Activated naive CD4-positive, alpha-beta T cell treated with anti-CD3 and anti-CD28 coated beads, Interleukin-2, amount 50 U/mL, for 72 hours (primary cell): ENCODE measurements around the gene CLN5. TPM values are rescaled to one million over a fixed set of nuclear protein-coding genes. Genes with fewer than 3 reads are reported as not detected.
A peak's percentile ranks its signal among the peaks of the same experiment; 100 is the strongest.
"Not testable (repeated sequence)": the region's sequence is repeated elsewhere in the genome, so short reads cannot be mapped to it uniquely, and the experiment has no call there.

Experiments used
- ATAC-seq, 2 donors: fragments of 150-1000 bp; cut with Tn5 transposase; 2 replicates each; pipeline ENCODE4 v1.10.0; 2021; ENCODE audit warnings: mild to moderate bottlenecking in 2 of 2, moderate library complexity in 2 of 2
- DNase-seq, 2 donors: peaks; one replicate each; pipeline ENCODE4 v3.0.0; 2021 to 2022; ENCODE audit warnings: low spot score in 2 of 2
- H3K27ac Mint-ChIP-seq, 2 donors: one replicate each; pipeline ENCODE4 v1.8.0; 2022; ENCODE audit warnings: mild to moderate bottlenecking in 2 of 2, mixed read lengths in 2 of 2
- H3K36me3 Mint-ChIP-seq, 2 donors: one replicate each; pipeline ENCODE4 v1.8.0; 2022; ENCODE audit warnings: mixed read lengths in 2 of 2
- H3K9me3 Mint-ChIP-seq, 2 donors: one replicate each; pipeline ENCODE4 v1.8.0; 2022; ENCODE audit warnings: mixed read lengths in 2 of 2
- total RNA-seq, 2 donors: library from RNA; stranded (reverse); gene quantifications; one replicate each; pipeline ENCODE4 v1.2.3, GENCODE V29; 2022

Gene CLN5
- 10 to 100 TPM in 1 of 2 donors, 1 to 10 TPM in 1; 9.6 to 12.5 TPM for total RNA-seq

DNA sequence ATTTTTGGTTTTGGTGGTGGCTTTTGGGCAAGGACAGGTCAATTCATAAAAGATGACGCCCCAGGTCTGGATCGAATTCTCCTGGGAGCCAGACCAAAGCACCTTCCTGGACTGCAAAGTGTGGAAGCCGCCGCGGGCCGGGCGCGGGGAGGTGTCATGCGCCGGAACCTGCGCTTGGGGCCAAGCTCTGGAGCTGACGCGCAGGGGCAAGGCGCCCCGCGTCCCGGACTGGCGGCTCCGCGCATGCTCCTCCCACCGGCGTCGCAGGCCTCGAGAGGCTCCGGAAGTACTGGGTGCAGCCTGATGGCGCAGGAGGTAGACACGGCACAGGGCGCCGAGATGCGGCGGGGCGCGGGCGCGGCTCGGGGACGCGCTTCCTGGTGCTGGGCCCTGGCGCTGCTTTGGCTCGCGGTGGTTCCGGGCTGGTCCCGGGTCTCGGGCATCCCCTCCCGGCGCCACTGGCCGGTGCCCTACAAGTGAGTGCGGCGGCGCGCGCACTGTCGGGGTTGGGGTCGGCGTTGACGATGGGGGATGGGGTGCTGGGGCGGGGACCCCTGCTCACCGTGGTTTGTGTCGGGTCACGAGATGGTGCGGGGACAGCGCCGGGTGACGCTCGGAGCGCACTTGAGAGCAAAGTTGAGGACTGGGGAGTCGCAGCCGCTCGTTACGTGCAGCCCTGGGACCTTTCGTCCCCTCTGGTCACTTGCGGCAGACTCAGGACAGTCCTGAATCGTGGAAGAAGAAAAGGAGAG, at the start of gene CLN5:
Gene CLN5, plus strand, starts transcription at position 286 of the 752 bp plus-strand sequence. Its CDS starts 18 bp downstream, at position 304.
- ATAC-seq (peak; percentile 90 to 95), DNase-seq (peak; percentile 93 to 96)
- Mint-ChIP-seq H3K36me3 (peaks cover 11 to 21% of the 10 kb centered on the region in 2 donors), H3K27ac (peak within 1 kb of the TSS; percentile 97 to 98), H3K9me3 (no peaks in the 10 kb centered on the region)

DNA sequence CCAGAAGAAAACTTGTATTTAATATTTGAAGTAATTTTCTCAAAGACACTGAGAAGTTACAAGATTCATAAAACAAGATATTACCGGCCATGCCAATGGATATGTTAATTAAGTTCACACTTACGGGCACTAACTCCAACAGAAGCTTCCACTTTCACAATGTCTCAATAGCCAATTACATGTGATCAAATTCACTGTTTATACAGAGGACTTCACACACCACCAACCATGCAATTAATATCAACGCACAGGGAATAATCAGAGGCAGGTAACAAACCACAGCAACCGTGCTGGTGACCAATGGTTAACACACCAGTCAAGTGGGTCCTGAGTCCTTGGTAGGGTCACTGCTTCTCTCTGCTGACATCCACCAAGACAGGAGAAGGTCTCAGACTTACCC, 49.5 kb upstream of the CLN5 start:
- peaks cover 0 to 3% of the 10 kb centered on the region in 2 donors for H3K9me3 Mint-ChIP-seq
- H3K36me3 Mint-ChIP-seq = no peaks in the 10 kb centered on the region
- H3K27ac Mint-ChIP-seq = no peak overlapping the region

DNA sequence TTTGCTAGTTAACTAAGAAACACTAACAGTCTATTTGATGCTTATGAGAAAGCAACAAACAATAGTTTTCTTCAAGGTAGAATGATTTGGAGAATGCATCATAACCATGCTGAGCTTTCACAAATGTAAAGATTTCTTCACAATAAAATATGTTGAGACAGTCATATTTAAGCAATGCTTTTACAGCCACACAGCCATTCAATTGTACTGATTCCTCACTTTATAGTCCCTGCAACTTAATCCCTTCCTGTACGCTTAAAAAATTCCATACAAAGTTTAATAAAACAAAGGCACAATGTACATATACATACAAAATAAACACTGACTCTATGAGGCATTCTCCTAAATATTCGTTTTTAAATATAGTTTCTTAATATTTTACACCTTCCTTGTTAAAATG, 48.2 kb upstream of the CLN5 start:
- no peak overlapping the region for H3K27ac Mint-ChIP-seq
- H3K36me3 Mint-ChIP-seq = no peaks in the 10 kb centered on the region
- ATAC-seq = no peak
- DNase-seq = no peak
- H3K9me3 Mint-ChIP-seq = peaks cover 0 to 3% of the 10 kb centered on the region in 2 donors

More for the DNA sequence above, 49.5 kb upstream of the CLN5 start:
- DNase-seq = no peak
- ATAC-seq = no peak

DNA sequence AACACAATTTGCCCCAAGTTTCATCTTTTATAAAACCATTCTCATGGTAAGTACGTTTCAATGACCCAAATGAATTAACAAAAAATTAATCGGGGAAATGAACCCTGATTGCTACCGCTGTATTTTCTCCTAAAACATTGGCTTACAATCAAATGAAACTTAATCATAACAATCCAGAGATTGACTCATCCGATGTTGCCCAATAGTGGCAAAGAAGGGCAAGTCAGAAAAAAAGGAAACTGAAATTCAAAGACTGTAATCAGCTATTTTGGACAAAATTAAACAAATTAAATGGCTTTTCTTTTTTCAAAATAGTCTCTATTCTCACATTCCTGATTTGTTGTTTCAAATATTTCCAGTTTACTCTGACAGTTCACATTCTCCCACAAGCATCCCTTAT, 47.4 kb upstream of the CLN5 start:
- H3K36me3 Mint-ChIP-seq = no peaks in the 10 kb centered on the region
- no peak overlapping the region for H3K27ac Mint-ChIP-seq
- DNase-seq (no peak), ATAC-seq (no peak)
- H3K9me3 Mint-ChIP-seq = peaks cover 0 to 3% of the 10 kb centered on the region in 2 donors

DNA sequence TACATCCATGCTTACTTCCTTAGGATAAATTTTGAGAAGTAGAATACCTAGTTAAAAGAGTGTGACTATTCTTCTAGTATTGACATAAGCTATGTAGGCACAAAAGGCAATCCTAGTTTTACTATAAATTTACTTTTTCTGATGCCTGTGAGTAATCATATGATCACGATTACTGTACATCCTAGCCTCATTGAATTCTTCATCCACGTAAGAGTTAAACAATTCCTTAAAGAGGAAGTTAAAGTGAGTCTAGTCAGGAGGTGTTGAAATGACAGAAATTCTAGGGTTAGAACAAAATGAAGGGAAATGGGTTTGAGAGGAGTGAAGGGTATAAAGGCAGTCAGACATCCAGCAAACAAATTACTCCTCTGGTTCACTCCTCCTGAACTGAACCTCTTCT, 43.7 kb upstream of the CLN5 start, which contains the start of gene ACOD1:
Gene ACOD1, plus strand, starts transcription at position 363 of the 400 bp plus-strand sequence. CDS start 48 bp downstream, outside the sequence.
- no peak within 1 kb of the TSS for H3K27ac Mint-ChIP-seq
- no peaks in the 10 kb centered on the region for H3K36me3 Mint-ChIP-seq
- DNase-seq (no peak), ATAC-seq (no peak)
- H3K9me3 Mint-ChIP-seq = peaks cover 0 to 3% of the 10 kb centered on the region in 2 donors

DNA sequence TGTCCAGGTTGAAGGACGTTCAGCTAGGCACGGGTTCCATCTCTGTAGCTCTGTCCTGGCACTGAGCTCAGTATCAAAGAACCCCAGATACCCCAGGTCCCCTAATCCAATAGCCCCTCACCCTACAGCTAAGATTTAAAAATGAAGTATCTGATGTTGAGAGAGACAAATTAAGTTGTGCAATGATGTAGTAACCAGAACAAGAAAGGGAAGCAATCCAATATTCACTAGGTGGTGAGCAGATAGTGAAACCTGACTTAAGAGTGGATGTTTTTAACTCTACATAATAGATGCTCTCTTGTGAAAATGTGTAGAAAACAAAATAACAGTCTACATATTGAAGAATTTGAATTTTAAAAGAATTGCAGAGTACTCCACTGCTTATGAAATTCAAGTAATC, 41.8 kb upstream of the CLN5 start:
- Mint-ChIP-seq H3K36me3 (no peaks in the 10 kb centered on the region), H3K27ac (no peak overlapping the region), H3K9me3 (peaks cover 0 to 3% of the 10 kb centered on the region in 2 donors)
- ATAC-seq (no peak), DNase-seq (no peak)

DNA sequence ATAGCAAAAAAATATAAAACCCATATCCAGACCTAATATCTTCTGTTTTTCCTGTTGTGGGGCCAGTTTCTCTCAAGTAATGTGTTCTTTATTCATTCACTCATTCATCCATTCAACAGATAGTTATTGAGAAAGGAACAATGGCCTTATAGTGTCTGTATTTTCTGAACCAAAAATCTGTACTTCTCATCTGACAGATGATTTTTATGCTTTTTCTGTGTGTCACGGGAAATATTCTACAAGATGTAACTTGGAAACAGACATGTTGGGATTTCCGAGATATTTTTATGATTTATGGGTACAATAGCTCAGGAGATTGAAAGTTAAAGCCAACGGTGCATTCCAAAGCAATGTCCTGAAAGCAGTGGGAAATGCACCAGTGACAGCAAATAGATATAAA, 37.9 kb upstream of the CLN5 start:
- ATAC-seq (no peak), DNase-seq (no peak)
- no peak overlapping the region for H3K27ac Mint-ChIP-seq
- peaks cover 3 to 4% of the 10 kb centered on the region in 2 donors for H3K36me3 Mint-ChIP-seq
- H3K9me3 Mint-ChIP-seq = peaks cover 3 to 14% of the 10 kb centered on the region in 2 donors

DNA sequence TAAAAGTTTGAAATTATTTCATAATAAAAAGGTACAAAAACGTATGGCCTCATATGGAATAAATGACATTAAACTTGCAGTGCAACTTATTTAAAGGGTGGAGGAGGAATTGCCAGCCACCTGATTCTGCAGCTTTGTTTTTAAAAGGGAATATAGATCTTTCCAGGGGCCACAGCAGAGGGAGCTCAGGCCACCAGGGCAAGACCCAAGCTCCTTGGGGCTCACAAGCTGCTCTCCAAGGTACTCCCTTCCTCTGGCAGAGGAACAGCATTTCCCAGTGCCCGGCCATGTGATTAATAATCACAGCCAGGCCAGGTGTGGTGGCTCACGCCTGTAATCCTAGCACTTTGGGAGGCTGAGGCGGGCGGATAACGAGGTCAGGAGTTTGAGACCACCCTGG, 37.3 kb upstream of the CLN5 start:
- Mint-ChIP-seq H3K36me3 (peaks cover 4 to 5% of the 10 kb centered on the region in 2 donors), H3K27ac (no peak overlapping the region), H3K9me3 (peaks cover 6 to 17% of the 10 kb centered on the region in 2 donors)
- ATAC-seq = no peak
- DNase-seq = no peak

DNA sequence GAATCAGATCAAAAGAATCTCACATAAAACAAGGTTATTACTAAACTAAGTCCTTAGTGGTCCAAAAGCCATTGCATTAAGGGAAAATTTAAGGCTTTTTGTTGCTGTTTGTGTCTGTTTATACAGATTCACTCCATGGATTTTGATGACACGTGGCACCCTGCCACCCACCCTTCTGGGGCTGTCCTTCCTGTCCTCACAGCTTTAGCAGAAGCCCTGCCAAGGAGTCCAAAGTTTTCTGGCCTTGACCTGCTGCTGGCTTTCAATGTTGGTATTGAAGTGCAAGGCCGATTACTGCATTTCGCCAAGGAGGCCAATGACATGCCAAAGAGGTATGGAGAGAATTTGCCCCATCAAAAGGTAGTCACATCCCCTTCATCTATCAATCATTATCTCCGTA, 36.7 kb upstream of the CLN5 start:
- ATAC-seq = no peak
- H3K9me3 Mint-ChIP-seq = peaks cover 8 to 19% of the 10 kb centered on the region in 2 donors
- DNase-seq = no peak
- peaks cover 6 to 8% of the 10 kb centered on the region in 2 donors for H3K36me3 Mint-ChIP-seq
- no peak overlapping the region for H3K27ac Mint-ChIP-seq

DNA sequence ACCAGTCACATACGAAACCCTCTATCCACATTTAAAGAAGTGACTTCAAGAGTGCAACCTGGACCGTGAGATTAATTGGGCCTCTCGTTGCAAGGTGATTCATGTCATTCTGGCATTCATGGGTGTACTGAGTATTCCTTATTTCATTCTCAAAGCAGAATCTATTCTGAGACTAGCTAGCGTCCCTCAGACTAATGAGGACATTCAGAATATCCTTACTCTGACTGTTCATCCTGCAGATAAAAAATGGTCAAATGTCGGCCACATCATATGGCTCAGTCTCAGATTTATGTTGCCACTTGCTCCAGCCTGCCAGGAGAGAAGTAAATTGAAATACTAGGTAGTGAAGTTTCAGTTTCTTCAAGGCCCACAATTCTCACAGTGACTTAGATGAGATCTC, 36.2 kb upstream of the CLN5 start:
- Mint-ChIP-seq H3K36me3 (peaks cover 10 to 12% of the 10 kb centered on the region in 2 donors), H3K9me3 (peaks cover 13 to 24% of the 10 kb centered on the region in 2 donors), H3K27ac (no peak overlapping the region)
- DNase-seq (no peak), ATAC-seq (no peak)

DNA sequence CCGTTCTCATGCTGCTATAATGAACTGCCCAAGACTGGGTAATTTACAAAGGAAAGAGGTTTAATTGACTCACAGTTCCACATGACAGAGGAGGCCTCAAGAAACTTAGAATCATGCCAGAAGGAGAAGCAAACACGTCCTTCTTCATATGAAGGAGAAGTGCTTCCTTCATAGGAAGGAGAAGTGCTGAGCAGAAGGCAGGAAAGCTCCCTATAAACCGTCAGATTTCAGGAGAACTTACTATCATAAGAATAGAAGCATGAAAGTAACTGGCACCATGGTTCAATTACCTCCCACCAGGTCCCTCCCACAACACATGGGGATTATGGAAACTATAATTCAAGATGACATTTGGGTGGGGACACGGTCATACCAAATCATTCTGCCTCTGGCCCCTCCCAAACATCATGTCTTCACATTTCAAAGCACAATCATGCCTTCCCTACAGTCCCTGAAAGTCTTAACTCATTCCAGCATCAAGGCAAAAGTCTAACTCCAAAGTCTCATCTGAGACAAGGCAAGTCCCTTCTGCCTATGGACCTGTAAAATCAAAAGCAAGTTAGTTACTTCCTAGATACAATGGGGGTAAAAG, 32.9 kb upstream of the CLN5 start:
- peaks cover 13 to 15% of the 10 kb centered on the region in 2 donors for H3K36me3 Mint-ChIP-seq
- no peak for ATAC-seq
- no peak for DNase-seq
- H3K27ac Mint-ChIP-seq = no peak overlapping the region
- H3K9me3 Mint-ChIP-seq = peaks cover 15 to 26% of the 10 kb centered on the region in 2 donors

DNA sequence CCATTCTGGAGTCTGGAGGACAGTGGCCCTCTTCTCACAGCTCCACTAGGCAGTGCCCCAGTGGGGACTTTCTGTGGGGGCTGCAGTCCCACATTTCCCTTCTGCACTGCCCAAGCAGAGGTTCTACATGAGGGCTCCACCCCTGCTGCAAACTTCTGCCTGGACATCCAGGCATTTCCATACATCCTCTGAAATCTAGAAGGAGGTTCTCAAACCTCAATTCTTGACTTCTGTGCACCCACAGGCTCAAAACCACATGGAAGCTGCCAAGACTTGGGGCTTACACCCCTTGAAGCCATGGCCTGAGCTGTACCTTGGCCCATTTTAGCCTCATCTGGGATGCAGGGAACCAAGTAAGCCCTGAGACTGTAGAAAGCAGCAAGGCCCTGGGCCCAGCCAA, 32.1 kb upstream of the CLN5 start:
- H3K36me3 Mint-ChIP-seq = peaks cover 13 to 15% of the 10 kb centered on the region in 2 donors
- H3K9me3 Mint-ChIP-seq = peaks cover 15 to 26% of the 10 kb centered on the region in 2 donors
- not testable (repeated sequence) for ATAC-seq, DNase-seq, H3K27ac Mint-ChIP-seq

DNA sequence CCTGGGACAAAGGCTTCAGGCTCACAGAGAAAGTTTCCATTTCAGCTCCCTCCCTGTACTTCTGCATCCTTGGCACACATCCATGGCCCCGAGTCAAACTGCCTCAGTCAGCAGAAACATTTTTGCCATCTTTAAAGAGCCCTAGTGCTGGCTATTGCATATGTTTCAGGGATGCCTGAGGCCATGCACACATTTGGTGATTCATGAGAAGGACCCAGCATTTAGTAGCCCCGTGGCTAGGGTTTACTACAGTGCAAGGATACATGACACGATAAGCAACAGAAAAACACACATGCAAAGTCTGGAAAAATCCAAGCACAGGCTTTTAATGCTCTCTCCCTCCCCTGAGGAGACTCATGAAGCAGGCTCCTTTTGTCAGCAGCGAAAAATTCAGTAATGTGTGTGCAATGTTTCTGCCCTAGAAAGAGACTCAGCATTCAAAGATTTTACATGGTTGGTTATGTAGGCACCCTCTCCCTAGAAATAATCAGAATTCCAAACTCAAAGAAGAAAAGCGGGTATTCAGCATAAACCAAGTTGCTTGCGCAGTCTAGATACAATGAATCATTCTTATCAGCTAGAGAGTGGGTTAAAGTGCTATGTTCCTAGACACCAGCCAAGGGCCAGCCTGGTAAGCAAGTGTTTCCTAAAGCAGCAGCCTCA, 26.0 kb upstream of the CLN5 start:
- no peak for ATAC-seq
- Mint-ChIP-seq H3K27ac (no peak overlapping the region), H3K36me3 (peaks cover 0 to under 1% of the 10 kb centered on the region in 2 donors), H3K9me3 (peaks cover under 1% of the 10 kb centered on the region in 2 donors)
- no peak for DNase-seq

DNA sequence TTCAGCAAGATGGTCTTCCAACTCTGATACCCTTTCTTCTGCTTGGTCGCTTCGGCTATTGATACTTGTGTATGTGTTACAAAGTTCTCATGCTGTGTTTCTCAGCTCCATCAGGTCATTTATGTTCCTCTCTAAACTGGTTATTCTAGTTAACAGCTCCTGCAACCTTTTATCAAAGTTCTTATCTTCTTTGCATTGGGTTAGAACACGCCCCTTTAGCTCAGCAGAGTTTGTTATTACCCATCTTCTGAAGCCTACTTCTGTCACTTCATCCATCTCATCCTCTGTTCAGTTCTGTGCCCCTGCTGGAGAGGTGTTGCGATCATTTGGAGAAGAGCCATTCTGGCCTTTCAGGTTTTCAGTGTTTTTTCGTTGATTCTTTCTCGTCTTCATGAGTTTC, 24.9 kb upstream of the CLN5 start:
- ATAC-seq (no peak), DNase-seq (no peak)
- Mint-ChIP-seq H3K27ac (no peak overlapping the region), H3K9me3 (no peaks in the 10 kb centered on the region), H3K36me3 (no peaks in the 10 kb centered on the region)

DNA sequence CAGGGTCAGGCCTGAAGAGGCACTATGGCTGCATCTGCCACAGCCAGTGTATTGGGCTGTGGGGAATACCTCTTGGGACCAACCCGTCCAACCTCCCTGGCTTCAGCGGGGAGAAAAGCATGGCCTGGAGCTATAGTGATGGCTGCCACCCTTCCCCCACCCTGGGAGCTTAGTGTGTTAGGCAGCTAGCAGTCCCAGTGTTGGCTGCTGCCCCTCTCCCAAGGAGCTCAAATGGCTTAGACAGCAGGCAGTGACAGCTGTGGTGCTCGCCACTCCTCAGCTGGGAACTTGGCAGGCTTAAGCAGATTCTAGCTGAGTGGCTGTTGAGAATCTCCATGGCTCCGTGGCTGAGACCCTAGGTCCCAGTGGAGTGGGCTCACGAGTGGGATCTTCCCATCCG, 23.8 kb upstream of the CLN5 start:
- Mint-ChIP-seq H3K36me3 (no peaks in the 10 kb centered on the region), H3K9me3 (no peaks in the 10 kb centered on the region), H3K27ac (no peak overlapping the region)
- ATAC-seq (no peak), DNase-seq (no peak)

DNA sequence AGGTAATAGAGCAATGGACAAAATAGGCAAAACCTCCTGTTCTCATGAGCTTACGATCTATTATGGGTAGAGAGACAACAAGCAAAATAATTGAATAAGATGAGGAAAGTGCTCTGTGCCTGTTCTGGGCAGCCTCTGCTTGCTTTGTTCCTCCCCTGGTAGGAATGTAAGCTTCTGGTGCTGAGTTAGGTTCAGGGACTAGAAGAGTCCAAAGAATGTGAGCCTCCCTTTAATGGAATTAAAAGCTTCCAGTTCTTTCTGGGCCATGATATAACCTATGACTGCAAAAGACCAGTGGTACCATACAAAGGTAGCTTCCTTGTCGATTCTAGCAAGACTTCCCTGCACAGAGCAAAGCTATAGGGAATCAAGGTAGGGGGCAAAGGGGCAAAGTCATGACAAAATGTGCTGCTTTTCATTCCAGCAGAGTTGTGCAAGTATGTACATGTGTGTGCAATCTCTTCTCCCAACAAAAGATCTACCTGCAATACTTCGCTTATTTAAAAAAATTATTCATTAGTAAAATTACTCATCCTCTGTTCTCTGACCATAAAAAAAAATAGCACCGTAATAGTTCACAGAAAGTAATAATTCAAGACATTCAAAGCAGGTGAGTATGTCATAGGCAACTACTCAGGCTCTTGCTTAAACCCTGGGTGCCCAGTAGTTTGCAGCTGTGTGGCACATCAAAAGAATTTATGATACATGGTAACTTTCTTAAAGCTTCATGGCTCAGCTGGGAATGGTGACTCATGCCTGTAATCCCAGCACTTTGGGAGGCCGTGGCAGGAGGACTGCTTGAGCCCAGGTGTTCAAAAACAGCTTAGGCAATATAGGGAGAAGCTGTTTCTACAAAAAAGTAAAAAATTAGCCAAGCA, 22.2 kb upstream of the CLN5 start:
- Mint-ChIP-seq H3K27ac (no peak overlapping the region), H3K9me3 (no peaks in the 10 kb centered on the region), H3K36me3 (no peaks in the 10 kb centered on the region)
- ATAC-seq = no peak
- DNase-seq = no peak
